ENCODE results near the gene PROS1.
"Not testable (repeated sequence)": the region's sequence is repeated elsewhere in the genome, so short reads cannot be mapped to it uniquely, and the experiment has no call there.

The PROS1 gene

GRCh38 chr3:93991631-93992030 is 17.9 kb upstream of the PROS1 start:
- CTCF ChIA-PET = no interaction called here
- Mint-ChIP-seq H3K27ac (no peak overlapping the region), H3K9me3 (no peaks in the 10 kb centered on the region), H3K27me3 (no peaks in the 10 kb centered on the region), H3K36me3 (no peaks in the 10 kb centered on the region), H3K4me1 (no peaks in the 10 kb centered on the region), H3K4me3 (no peak overlapping the region)
- no peak for DNase-seq

- Mint-ChIP-seq H3K27ac (no peak overlapping the region), H3K27me3 (no peaks in the 10 kb centered on the region), H3K4me1 (no peaks in the 10 kb centered on the region), H3K4me3 (no peak overlapping the region), H3K36me3 (no peaks in the 10 kb centered on the region), H3K9me3 (no peaks in the 10 kb centered on the region)
- no peak for DNase-seq
- CTCF ChIA-PET = interaction anchor here (0.6 to 1.5 kb wide), 2 partner anchors 80 to 1036 kb away, joined by 3 read pairs; no protein-coding TSS in a partner anchor
Measured at GRCh38 chr3:93989241-93989640, 15.5 kb upstream of the PROS1 start.

- Mint-ChIP-seq H3K4me3 (no peak overlapping the region), H3K4me1 (no peaks in the 10 kb centered on the region), H3K27me3 (no peaks in the 10 kb centered on the region), H3K9me3 (no peaks in the 10 kb centered on the region), H3K36me3 (no peaks in the 10 kb centered on the region), H3K27ac (no peak overlapping the region)
- DNase-seq = no peak
- CTCF ChIA-PET = interaction anchor here (1.5 kb wide), 1 partner anchor 81 kb away, joined by 3 read pairs; no protein-coding TSS in a partner anchor
Measured at GRCh38 chr3:93988764-93989163, 15.1 kb upstream of the PROS1 start.

- H3K9me3 Mint-ChIP-seq = no peaks in the 10 kb centered on the region
- no peak for DNase-seq
- no peaks in the 10 kb centered on the region for H3K27me3 Mint-ChIP-seq
- no peaks in the 10 kb centered on the region for H3K4me1 Mint-ChIP-seq
- no peak overlapping the region for H3K4me3 Mint-ChIP-seq
- H3K36me3 Mint-ChIP-seq = no peaks in the 10 kb centered on the region
- CTCF ChIA-PET = no interaction called here
- H3K27ac Mint-ChIP-seq = no peak overlapping the region
Measured at GRCh38 chr3:93988283-93988682, 14.6 kb upstream of the PROS1 start.

- Mint-ChIP-seq H3K27ac (no peak overlapping the region), H3K9me3 (no peaks in the 10 kb centered on the region), H3K4me1 (peaks cover 19% of the 10 kb centered on the region), H3K36me3 (no peaks in the 10 kb centered on the region), H3K4me3 (no peak overlapping the region), H3K27me3 (no peaks in the 10 kb centered on the region)
- CTCF ChIA-PET = no interaction called here
- DNase-seq = no peak
Measured at GRCh38 chr3:93984618-93985017, 10.9 kb upstream of the PROS1 start.

- no peaks in the 10 kb centered on the region for H3K27me3 Mint-ChIP-seq
- no peaks in the 10 kb centered on the region for H3K9me3 Mint-ChIP-seq
- H3K27ac Mint-ChIP-seq = no peak overlapping the region
- H3K4me1 Mint-ChIP-seq = peaks cover 23% of the 10 kb centered on the region
- H3K36me3 Mint-ChIP-seq = no peaks in the 10 kb centered on the region
- H3K4me3 Mint-ChIP-seq = no peak overlapping the region
- DNase-seq = no peak
- CTCF ChIA-PET = no interaction called here
Measured at GRCh38 chr3:93983408-93983807, 9.7 kb upstream of the PROS1 start.

GRCh38 chr3:93981649-93982048 is 8.0 kb upstream of the PROS1 start:
- no peak for DNase-seq
- peaks cover 26% of the 10 kb centered on the region for H3K4me1 Mint-ChIP-seq
- H3K36me3 Mint-ChIP-seq = no peaks in the 10 kb centered on the region
- H3K9me3 Mint-ChIP-seq = no peaks in the 10 kb centered on the region
- H3K27me3 Mint-ChIP-seq = no peaks in the 10 kb centered on the region
- H3K27ac Mint-ChIP-seq = no peak overlapping the region
- CTCF ChIA-PET = no interaction called here
- H3K4me3 Mint-ChIP-seq = peak overlapping the region; percentile 61

GRCh38 chr3:93979850-93980676 is 6.4 kb upstream of the PROS1 start, which contains the start of gene ARL13B:
ARL13B (plus strand) TSS chr3:93980155; CDS start chr3:93980424, 269 bp downstream.
- Mint-ChIP-seq H3K4me1 (peaks cover 26% of the 10 kb centered on the region), H3K27ac (peak within 1 kb of the TSS; percentile 75), H3K27me3 (no peaks in the 10 kb centered on the region), H3K36me3 (no peaks in the 10 kb centered on the region), H3K9me3 (no peaks in the 10 kb centered on the region), H3K4me3 (peak within 1 kb of the TSS; percentile 82)
- CTCF ChIA-PET = no interaction called here
- peak; percentile 97 for DNase-seq

GRCh38 chr3:93969997-93970396 is 3.7 kb downstream of the PROS1 start:
- H3K27ac Mint-ChIP-seq = no peak overlapping the region
- peaks cover 12% of the 10 kb centered on the region for H3K4me1 Mint-ChIP-seq
- CTCF ChIA-PET = no interaction called here
- no peak for DNase-seq
- H3K4me3 Mint-ChIP-seq = no peak overlapping the region
- peaks cover 12% of the 10 kb centered on the region for H3K27me3 Mint-ChIP-seq
- no peaks in the 10 kb centered on the region for H3K9me3 Mint-ChIP-seq
- no peaks in the 10 kb centered on the region for H3K36me3 Mint-ChIP-seq

GRCh38 chr3:93969443-93969842 is 4.3 kb downstream of the PROS1 start:
- no peak overlapping the region for H3K27ac Mint-ChIP-seq
- H3K4me3 Mint-ChIP-seq = no peak overlapping the region
- H3K9me3 Mint-ChIP-seq = no peaks in the 10 kb centered on the region
- no peak for DNase-seq
- H3K36me3 Mint-ChIP-seq = no peaks in the 10 kb centered on the region
- CTCF ChIA-PET = no interaction called here
- H3K27me3 Mint-ChIP-seq = peaks cover 12% of the 10 kb centered on the region
- peaks cover 12% of the 10 kb centered on the region for H3K4me1 Mint-ChIP-seq

- CTCF ChIA-PET, H3K27me3 Mint-ChIP-seq: not testable (repeated sequence)
Measured at GRCh38 chr3:93965106-93965505, 8.6 kb downstream of the PROS1 start.

GRCh38 chr3:93962798-93963197 is 10.9 kb downstream of the PROS1 start:
- no peak overlapping the region for H3K4me3 Mint-ChIP-seq
- H3K27me3 Mint-ChIP-seq = peaks cover 4% of the 10 kb centered on the region
- DNase-seq = no peak
- H3K36me3 Mint-ChIP-seq = no peaks in the 10 kb centered on the region
- CTCF ChIA-PET = no interaction called here
- no peaks in the 10 kb centered on the region for H3K9me3 Mint-ChIP-seq
- H3K27ac Mint-ChIP-seq = no peak overlapping the region
- H3K4me1 Mint-ChIP-seq = no peaks in the 10 kb centered on the region

More at GRCh38 chr3:93965106-93965505, 8.6 kb downstream of the PROS1 start:
- H3K4me1 Mint-ChIP-seq, H3K9me3 Mint-ChIP-seq, H3K27ac Mint-ChIP-seq, H3K36me3 Mint-ChIP-seq, H3K4me3 Mint-ChIP-seq, DNase-seq: not testable (repeated sequence)

GRCh38 chr3:93961489-93961888 is 12.2 kb downstream of the PROS1 start:
- CTCF ChIA-PET = no interaction called here
- no peak overlapping the region for H3K27ac Mint-ChIP-seq
- H3K4me1 Mint-ChIP-seq = no peaks in the 10 kb centered on the region
- H3K27me3 Mint-ChIP-seq = peaks cover 4% of the 10 kb centered on the region
- no peaks in the 10 kb centered on the region for H3K9me3 Mint-ChIP-seq
- H3K36me3 Mint-ChIP-seq = no peaks in the 10 kb centered on the region
- DNase-seq = no peak
- no peak overlapping the region for H3K4me3 Mint-ChIP-seq

GRCh38 chr3:93961026-93961425 is 12.7 kb downstream of the PROS1 start:
- Mint-ChIP-seq H3K36me3 (no peaks in the 10 kb centered on the region), H3K27me3 (peaks cover 4% of the 10 kb centered on the region), H3K4me1 (no peaks in the 10 kb centered on the region), H3K4me3 (no peak overlapping the region), H3K27ac (no peak overlapping the region), H3K9me3 (no peaks in the 10 kb centered on the region)
- DNase-seq = no peak
- CTCF ChIA-PET = no interaction called here

GRCh38 chr3:93949958-93950357 is 23.7 kb downstream of the PROS1 start:
- H3K9me3 Mint-ChIP-seq, H3K27ac Mint-ChIP-seq, H3K36me3 Mint-ChIP-seq, H3K4me3 Mint-ChIP-seq, H3K27me3 Mint-ChIP-seq, DNase-seq, H3K4me1 Mint-ChIP-seq, CTCF ChIA-PET: not testable (repeated sequence)
